ENCODE data around the gene PROX1. TPM values are rescaled to one million over a fixed set of nuclear protein-coding genes. Genes with fewer than 3 reads are reported as not detected.

The PROX1 gene
- total and polyA plus RNA-seq, 2 of the 8 experiments (the other 6 are each of a cell fraction or from before 2014, with no cell fraction given): 0.30 to 2.0 TPM

GRCh38 chr1:213969958-213970555 lies 17.7 kb upstream of the PROX1 start (continued):
- TF ChIP-seq CHD7 (IDR thresholded peaks at IDR 0.05; ENCODE audit: insufficient replicate concordance, low read length) (no peak), TBP (IDR thresholded peaks at IDR 0.05; ENCODE audit: low read depth, low read length) (no peak), NRF1 (IDR thresholded peaks at IDR 0.05; ENCODE audit: low read depth, low read length) (no peak), NANOG (IDR thresholded peaks at IDR 0.05; ENCODE audit: insufficient read depth, low read depth, low read length, poor library complexity, severe bottlenecking) (no peak), KDM4A (IDR thresholded peaks at IDR 0.05; ENCODE audit: low read depth, low read length, severe bottlenecking) (no peak), GTF2F1 (IDR thresholded peaks at IDR 0.05; ENCODE audit: borderline replicate concordance, low read depth, low read length) (no peak), RXRA (IDR thresholded peaks at IDR 0.05; ENCODE audit: insufficient read depth, low read depth, low read length) (no peak), YY1 (IDR thresholded peaks at IDR 0.05; ENCODE audit: low read depth, low read length) (no peak), CHD2 (IDR thresholded peaks at IDR 0.05; ENCODE audit: low read length) (no peak), KDM5A (IDR thresholded peaks at IDR 0.05; ENCODE audit: low read length) (no peak)
- TF ChIP-seq, protein P1, sequence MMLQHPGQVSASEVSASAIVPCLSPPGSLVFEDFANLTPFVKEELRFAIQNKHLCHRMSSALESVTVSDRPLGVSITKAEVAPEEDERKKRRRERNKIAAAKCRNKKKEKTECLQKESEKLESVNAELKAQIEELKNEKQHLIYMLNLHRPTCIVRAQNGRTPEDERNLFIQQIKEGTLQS (IDR thresholded peaks at IDR 0.05; ENCODE audit: insufficient read depth, low read depth, low read length): no peak
